Measurements from ENCODE around the gene ALPI. TPM values are rescaled to one million over a fixed set of nuclear protein-coding genes. Genes with fewer than 3 reads are reported as not detected.

ALPI gene
- total RNA-seq, 1 experiment from 2014 or later, result not detected

DNA sequence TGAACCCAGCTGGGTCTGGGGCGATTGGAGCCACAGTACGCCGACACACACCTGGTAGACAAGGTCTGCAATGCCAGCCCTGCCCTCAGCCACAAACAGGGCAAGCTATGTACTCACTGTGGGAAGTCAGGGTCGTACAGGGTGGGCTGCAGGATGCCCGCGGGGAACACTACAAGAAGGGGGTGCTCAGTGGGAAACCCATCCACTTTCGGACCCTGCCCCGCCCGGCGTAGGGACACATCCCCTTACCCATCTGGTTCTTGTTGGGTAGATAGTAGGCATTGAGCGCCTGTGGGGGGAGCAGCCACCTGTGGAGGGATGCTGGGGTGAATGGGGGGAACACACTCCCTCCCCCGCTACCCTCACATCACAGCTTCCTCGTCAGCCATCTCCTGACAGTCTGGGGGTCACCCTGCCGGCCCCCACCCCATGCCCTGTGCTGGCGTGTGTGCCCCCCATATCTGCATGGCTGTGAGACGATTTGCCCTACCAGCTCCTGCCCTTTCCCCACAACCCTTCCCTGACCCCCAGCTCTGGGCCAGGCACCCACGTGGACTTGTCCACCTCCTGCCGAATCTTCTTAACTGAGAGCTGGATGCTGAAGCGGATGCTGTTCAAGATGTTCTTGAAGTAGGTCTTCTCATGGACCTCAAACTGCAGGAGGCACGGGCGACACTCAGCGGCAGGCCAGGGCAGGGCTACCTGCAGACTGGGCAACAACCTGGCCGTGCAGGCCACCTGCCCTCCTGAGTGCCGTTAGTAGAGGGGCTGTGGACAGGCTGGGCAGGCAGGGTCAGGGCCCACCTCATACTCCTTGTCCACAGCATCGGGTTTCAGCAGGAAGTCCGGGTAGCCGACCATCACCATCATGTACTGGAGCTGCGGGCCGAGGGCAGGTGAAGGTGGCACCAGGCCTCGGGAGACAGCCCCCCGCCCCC lies 26.6 kb downstream of the ALPI start:
- H3K27me3 Mint-ChIP-seq (ENCODE audit: insufficient read depth, unreplicated experiment), result peaks cover 23% of the 10 kb centered on the region
- no peaks in the 10 kb centered on the region for H3K36me3 Mint-ChIP-seq (ENCODE audit: insufficient read depth, unreplicated experiment)
- CTCF ChIA-PET, result no interaction called here

DNA sequence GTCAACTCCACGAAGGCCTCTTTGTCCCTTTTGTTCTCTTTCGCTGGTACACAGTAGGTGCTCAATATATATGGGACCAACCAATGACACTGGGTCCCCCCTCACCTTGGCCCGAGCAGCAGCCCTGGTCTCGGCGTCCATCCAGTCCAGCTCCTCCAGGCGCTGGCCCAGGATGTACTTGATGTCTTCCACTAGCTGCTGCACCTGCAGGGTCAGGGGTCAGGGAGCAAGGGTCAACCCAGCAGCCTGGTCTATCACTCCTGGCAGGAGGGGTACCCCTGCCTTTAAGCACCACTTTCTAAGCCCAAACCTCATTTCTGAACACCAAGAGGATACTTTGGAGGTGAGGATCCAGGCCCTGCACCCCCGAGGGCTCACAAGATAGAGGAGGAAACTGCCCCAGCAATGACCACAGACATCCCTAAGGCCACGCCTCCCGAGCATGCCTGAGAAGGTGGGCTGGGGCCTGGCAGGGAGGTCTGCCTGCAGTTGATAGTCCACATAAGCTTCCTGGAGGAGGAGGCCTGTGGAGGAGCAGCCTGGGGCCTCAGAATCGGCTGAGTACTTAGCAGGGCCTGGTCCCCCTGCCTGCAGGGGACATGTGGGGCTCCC lies 27.5 kb downstream of the ALPI start:
- Mint-ChIP-seq H3K36me3 (ENCODE audit: insufficient read depth, unreplicated experiment) (no peaks in the 10 kb centered on the region), H3K27me3 (ENCODE audit: insufficient read depth, unreplicated experiment) (peaks cover 25% of the 10 kb centered on the region), H3K27ac (ENCODE audit: low read depth, unreplicated experiment) (no peak overlapping the region), H3K4me1 (ENCODE audit: insufficient read depth, unreplicated experiment) (no peaks in the 10 kb centered on the region), H3K9me3 (ENCODE audit: unreplicated experiment) (no peaks in the 10 kb centered on the region), H3K4me3 (ENCODE audit: unreplicated experiment) (no peak overlapping the region)
- POLR2A ChIA-PET, result no interaction called here
- CTCF ChIA-PET, result no interaction called here
- BruUV-seq (replicated peaks), result no TSS peak
- intact Hi-C loops (cut with micrococcal nuclease), result no loop called here
- TF ChIP-seq CTCF (IDR thresholded peaks at IDR 0.05; ENCODE audit: unreplicated experiment), result no peak
- DNase-seq (ENCODE audit: unreplicated experiment), result no peak

More for the DNA sequence above, 26.6 kb downstream of the ALPI start:
- POLR2A ChIA-PET, result no interaction called here
- Mint-ChIP-seq H3K4me3 (ENCODE audit: unreplicated experiment) (no peak overlapping the region), H3K27ac (ENCODE audit: low read depth, unreplicated experiment) (no peak overlapping the region), H3K4me1 (ENCODE audit: insufficient read depth, unreplicated experiment) (no peaks in the 10 kb centered on the region), H3K9me3 (ENCODE audit: unreplicated experiment) (no peaks in the 10 kb centered on the region)
- intact Hi-C loops (cut with micrococcal nuclease), result no loop called here
- DNase-seq (ENCODE audit: unreplicated experiment), result no peak
- no peak for TF ChIP-seq CTCF (IDR thresholded peaks at IDR 0.05; ENCODE audit: unreplicated experiment)
- BruUV-seq (replicated peaks), result no TSS peak

GRCh38 chr2:232483923-232484627 lies 28.1 kb downstream of the ALPI start:
- ChIA-PET CTCF (no interaction called here), POLR2A (no interaction called here)
- Mint-ChIP-seq H3K27me3 (ENCODE audit: insufficient read depth, unreplicated experiment) (peaks cover 32% of the 10 kb centered on the region), H3K9me3 (ENCODE audit: unreplicated experiment) (no peaks in the 10 kb centered on the region), H3K4me1 (ENCODE audit: insufficient read depth, unreplicated experiment) (no peaks in the 10 kb centered on the region), H3K4me3 (ENCODE audit: unreplicated experiment) (no peak overlapping the region), H3K27ac (ENCODE audit: low read depth, unreplicated experiment) (no peak overlapping the region), H3K36me3 (ENCODE audit: insufficient read depth, unreplicated experiment) (no peaks in the 10 kb centered on the region)
- no peak for TF ChIP-seq CTCF (IDR thresholded peaks at IDR 0.05; ENCODE audit: unreplicated experiment)
- intact Hi-C loops (cut with micrococcal nuclease), result no loop called here
- no peak for DNase-seq (ENCODE audit: unreplicated experiment)
- BruUV-seq (replicated peaks), result no TSS peak

Measured in MCF 10A (cell line).